GM12892 (cell line): ENCODE data around the gene DOCK4.

Experiments
- POLR2A ChIP-seq: IDR thresholded peaks from 2 replicates; pipeline ENCODE4 v1.6.1; 2011; ENCODE audit warnings: low read depth, low read length, control low read depth
- POLR2AphosphoS5 ChIP-seq: IDR thresholded peaks from 2 replicates; pipeline ENCODE4 v1.6.1; 2011; ENCODE audit warnings: low read depth, low read length, control low read depth

- TF ChIP-seq POLR2A: no peak
- no peak for TF ChIP-seq POLR2AphosphoS5
Measured at GRCh38 chr7:112192236-112193154, 13.7 kb downstream of the DOCK4 start.
